Measurements from ENCODE around the gene PCDHGA1.

The PCDHGA1 gene

DNA sequence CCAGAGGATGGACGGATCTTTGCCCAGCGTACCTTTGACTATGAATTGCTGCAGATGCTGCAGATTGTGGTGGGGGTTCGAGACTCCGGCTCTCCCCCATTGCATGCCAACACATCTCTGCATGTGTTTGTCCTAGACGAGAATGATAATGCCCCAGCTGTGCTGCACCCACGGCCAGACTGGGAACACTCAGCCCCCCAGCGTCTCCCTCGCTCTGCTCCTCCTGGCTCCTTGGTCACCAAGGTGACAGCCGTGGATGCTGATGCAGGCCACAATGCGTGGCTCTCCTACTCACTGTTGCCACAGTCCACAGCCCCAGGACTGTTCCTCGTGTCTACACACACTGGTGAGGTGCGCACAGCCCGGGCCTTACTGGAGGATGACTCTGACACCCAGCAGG lies 160.5 kb downstream of the PCDHGA1 start:
- no peak for DNase-seq (ENCODE audit: low read depth, low spot score)

DNA sequence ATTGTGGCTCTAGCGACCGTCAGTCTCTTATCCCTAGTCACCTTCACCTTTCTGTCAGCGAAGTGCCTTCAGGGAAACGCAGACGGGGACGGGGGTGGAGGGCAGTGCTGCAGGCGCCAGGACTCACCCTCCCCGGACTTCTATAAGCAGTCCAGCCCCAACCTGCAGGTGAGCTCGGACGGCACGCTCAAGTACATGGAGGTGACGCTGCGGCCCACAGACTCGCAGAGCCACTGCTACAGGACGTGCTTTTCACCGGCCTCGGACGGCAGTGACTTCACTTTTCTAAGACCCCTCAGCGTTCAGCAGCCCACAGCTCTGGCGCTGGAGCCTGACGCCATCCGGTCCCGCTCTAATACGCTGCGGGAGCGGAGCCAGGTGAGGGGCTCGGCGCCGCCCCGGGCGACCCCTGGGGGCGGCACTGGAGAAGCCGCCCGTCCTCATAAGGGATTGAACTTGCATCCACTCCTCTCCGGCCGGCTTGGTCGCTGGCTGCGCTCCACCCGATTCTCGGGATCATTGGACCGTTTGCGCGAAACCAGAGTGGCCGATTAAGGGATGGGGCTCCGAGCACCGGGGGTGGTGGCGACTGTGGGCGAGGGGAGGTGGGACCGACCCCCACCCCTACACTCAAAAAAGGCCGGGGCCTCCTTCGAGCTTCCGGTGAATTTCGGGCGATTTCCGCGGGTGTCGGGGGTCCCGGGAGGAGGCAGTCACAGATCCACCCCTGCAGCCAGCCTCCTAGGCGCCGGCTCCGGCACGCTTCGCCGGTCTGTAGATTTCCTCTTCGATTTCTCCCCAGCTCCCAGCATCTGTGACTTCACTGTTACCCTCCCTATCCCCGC lies 161.2 kb downstream of the PCDHGA1 start:
- DNase-seq (ENCODE audit: low read depth, low spot score): no peak

DNA sequence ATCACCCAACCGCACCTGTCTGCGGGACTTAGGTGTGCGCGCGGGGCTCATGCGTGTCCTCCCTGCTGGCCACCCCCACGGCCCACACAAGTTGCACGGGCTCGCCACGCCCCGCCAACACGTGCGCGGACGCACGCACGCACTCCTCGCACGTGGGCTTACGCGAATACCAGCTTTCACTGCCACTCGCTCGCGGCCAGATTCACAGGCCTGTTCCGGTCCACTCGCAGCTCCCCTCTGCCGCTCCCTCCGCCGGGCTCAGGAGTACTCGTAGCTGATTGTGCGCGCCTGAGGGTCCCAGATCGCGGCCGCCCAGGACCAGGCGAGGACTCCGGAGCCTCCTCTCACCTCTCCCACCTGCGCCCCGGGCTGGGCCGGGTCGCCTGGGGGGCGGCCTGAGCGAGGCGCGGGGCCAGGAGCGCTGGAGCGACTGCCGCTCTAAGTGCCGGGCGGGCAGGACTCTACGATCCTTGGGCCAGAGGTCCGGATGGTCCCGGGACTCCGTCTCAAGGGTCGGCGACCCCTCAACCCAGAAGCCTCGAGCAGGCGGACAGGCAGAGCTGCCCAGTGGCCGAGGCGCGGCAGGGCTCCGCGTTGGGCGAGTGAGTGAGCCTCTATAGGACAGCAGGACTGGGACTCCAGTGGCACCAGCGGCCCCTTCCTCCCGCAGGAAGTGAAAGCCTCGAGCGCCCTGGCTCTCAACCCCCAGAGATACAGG lies 162.0 kb downstream of the PCDHGA1 start:
- no peak for DNase-seq (ENCODE audit: low read depth, low spot score)

DNA sequence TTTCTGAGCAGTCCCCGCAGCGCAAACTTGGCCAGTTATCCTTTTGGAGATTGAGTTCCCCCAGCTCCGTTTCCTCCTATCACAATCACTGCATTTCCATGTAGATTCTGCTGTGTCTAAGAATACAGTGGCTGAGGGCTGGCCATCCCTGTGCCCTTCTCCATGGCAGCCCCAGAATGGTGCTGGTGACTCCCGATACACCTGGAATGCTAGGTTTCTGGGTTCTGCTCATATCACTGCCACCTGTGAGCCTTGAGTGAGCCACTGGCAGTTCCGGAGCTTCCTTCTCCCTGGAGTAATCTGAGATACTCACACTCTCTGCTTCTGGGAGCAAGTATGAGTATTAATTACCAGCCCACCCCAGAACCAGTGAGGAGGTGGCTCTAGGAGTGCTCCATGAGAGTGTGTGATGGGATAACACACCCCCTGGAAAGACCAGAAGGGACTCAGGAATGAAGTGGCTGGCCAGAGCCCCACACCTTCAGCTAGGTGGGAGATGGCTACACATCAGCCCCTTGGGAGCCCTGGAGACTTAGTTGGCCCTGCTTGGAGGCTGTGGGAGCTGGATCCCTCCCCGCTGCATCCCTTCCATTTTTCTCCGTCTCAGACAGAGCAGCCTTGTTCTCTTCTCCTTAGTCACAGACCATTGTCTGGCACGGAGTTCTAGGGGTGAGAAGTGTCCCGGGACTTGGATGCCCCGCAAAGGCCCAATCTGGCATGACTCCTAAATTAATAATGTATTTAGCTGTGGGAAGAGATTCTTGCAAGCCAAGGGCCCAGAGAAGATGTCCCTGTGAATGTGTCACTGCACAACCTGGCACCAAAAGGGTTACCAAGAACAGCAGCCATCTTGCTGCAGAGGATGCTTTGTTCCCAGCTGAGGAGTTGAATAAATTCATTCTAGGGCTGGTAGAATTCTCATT lies 163.4 kb downstream of the PCDHGA1 start:
- DNase-seq (ENCODE audit: low read depth, low spot score): no peak

DNA sequence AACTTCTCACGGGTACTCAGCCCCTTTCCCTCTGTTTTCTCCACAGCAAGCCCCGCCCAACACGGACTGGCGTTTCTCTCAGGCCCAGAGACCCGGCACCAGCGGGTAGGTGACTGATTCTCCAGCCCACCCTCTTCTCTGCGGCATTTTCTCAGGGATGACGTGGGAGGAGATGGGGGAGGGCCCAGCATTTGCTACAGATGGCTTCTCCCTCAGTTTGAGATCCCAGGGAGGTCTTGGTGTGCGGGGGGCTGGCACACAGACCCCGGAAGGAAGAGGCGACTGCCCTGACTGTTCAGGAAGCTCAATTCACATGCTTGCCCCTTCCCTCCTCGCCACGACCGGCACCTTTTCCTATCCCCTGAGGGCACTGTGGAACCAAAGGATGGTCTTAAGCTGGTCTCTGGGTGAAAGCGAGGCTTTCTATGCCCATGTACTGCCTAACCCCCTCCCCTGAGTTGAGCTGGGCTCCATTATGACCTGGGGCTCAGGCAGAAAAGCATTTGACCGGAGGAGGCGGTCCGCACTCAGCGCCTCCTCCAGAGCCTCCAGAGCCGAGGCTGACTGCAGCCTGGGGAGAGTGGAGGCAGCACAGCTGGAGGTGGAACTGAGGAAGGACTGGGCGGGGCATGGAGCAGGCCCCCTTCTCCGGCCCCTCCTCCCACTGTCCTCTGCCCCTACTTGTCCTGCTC lies 164.6 kb downstream of the PCDHGA1 start:
- no peak for DNase-seq (ENCODE audit: low read depth, low spot score)

DNA sequence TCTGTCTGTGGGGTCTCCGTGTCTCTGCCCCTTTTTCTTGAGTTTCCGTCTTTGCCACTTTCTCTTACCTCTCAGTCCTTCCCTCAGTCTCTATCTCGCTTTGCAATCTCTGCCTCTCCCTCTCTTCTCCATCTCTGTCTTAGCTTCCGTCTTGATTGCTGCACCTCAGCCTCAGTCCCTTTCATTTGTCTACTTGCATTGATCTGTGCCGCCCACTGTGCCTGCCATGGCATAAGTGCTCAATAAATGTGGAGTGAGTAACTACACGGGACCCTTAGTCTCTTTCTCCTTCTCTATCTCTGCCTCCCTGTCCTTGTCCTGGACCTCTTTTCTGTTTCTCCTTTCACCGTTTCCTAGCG lies 165.1 kb downstream of the PCDHGA1 start:
- no peak for DNase-seq (ENCODE audit: low read depth, low spot score)

DNA sequence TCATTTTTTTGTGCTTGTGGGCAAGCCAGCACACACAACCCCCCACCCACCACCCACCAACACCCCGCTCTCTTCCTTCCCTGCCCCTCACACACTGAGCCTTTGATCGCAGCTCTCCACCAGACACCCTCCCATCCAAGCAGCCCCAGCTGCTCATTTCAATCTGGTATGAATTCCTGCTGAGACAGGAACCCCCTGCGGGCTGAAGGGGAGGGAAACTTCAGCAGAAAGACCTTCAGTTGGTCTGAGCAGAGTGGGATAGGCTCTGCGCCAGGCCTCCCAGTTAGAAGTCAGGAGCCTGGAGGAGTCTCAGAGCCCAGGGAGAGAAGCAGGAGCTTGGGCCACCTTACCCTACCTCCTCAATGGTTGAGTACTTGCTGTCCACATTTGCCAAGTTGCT lies 165.7 kb downstream of the PCDHGA1 start:
- DNase-seq (ENCODE audit: low read depth, low spot score): no peak

DNA sequence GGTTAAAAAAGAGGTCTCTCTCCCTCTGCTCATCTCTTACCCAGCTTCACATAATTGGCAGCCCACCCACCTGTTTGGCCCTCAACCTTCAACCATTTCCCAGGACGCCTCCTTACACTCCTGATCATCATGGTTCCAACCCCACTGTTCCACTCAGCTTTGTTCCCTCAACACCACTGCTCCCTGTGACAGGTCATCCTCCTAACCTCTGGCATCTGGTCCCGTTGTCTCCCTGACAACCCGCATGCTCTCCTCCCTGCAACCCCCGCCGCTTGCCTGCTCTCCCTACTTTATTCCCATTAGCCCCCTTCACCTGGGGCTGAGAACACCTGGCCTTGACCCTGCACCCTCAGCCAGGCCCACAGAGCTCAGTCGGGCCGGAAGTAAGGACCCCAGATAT lies 171.4 kb downstream of the PCDHGA1 start:
- no peak for DNase-seq (ENCODE audit: low read depth, low spot score)

DNA sequence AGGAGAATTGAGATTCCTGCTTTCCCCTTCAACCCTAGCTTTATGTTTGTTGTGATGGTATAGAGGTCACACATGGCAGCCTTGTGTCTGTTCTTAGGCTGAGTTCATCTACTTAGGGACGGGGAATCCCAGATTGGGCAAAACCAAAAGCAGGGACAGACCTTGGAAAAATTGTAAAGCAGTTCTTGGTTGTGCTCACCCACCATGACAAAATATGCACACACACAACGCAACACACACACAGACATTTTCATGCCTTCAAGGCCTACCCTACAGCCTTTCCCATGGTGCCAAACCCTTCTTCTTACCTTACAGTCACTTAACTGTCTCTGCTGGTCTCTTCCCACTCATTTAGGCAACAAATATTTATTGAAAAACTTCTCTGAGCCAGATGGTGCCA lies 173.4 kb downstream of the PCDHGA1 start:
- DNase-seq (ENCODE audit: low read depth, low spot score): no peak

DNA sequence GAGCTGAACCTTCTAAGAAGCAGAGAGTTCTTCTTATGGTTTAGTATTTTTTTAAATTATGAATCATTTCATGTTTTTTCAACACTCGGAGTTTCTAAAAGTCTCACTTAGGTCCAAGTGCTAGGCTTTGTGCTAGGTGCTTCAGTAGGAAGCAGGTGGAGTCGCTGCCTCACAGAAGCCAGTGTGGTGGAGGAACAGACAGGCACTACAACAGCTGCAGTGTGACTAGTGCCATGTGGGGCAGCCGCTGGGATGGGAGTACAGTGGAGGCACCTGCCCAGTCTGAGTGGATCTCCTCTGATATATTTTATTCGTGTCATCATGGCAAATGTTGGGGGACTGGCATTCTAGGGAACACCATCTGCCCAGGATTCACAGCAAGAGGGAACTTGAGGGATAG lies 173.9 kb downstream of the PCDHGA1 start:
- no peak for DNase-seq (ENCODE audit: low read depth, low spot score)

DNA sequence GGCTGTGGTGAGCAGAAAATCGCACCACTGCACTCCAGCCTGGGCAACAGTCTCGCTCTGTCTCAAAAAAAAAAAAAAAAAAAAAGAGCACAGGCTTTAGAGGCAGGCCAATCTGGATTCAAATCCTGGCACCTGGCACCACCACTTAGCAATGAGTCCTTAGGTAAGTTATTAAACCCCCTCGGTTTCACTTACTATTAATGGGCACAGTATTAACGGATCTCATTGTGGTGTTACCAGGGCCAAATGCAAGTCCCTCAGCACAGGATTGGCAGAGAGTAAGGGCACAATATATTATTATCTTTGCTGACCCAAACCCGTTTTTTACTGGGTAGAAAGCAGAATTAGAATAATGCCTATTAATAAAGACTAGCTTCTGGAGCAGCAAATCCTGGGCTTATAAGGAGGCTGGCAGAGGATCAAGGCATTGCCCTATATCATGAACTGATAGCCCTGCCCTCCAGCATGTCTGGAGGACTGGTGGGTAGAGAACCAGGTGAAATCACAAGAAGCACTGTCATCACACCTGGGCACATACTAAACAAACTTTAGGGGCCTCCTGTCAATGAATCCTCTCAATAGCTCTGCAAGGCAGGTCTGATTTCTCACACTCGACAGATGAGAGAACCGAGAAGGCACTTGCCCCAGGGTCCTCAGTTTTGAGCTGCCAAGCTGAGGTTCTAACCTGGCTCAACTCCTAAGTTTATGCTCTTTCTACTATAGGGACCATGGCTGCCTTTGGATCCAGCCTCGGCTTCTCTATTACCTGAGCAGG lies 176.3 kb downstream of the PCDHGA1 start:
- DNase-seq (ENCODE audit: low read depth, low spot score): no peak

DNA sequence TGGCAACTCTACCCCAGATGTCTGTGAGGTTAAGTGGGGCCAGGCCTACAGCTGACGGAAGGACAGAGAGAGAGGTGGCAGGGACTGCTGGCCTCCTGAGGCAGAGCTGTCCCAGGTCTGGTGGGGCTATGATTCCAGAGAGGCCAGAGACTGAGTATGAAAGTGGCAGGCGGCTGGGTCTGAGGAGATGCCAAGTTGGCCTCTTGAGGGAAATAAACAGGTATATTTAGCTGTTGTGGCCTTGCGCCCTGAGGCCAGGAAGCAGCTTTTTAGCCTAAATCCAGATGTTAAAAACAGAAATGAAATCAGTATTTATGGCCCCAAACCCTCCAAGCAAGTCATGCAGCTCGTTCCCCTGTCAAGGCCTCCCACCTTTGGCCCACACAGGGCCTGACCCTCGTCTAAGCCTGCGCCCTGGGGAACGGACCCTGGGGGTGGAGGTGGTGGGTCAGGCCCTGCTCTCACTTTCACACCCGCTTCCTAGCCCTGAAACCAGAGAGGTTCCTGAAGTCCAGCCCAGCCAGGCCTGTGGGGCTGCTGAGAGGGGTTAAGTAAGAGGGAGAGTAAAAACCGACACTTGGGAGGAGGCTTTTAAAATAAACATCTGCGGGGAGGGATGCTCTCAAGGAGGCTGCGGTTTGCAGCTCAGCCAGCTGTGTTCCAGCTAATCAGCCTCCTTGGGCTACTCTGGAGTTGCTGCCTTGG lies 177.2 kb downstream of the PCDHGA1 start:
- DNase-seq (ENCODE audit: low read depth, low spot score): no peak

DNA sequence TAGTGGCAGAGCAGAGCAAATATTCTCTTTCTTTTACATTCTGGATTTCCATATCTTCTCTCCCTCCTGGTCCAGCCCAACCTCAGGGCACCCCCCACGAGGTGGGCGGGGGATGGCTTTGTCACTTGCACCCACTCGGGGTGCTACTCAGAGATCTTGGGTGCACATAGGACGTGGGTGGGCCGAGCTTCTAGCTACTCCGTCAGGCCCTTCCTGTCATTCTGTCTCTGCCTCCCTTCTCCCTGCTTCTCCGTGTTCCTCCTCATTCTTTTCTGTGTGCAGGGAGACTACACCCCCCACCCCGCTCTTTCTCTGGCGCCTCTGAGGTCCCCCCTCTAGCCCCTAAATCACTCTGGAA lies 178.1 kb downstream of the PCDHGA1 start:
- DNase-seq (ENCODE audit: low read depth, low spot score): no peak

DNA sequence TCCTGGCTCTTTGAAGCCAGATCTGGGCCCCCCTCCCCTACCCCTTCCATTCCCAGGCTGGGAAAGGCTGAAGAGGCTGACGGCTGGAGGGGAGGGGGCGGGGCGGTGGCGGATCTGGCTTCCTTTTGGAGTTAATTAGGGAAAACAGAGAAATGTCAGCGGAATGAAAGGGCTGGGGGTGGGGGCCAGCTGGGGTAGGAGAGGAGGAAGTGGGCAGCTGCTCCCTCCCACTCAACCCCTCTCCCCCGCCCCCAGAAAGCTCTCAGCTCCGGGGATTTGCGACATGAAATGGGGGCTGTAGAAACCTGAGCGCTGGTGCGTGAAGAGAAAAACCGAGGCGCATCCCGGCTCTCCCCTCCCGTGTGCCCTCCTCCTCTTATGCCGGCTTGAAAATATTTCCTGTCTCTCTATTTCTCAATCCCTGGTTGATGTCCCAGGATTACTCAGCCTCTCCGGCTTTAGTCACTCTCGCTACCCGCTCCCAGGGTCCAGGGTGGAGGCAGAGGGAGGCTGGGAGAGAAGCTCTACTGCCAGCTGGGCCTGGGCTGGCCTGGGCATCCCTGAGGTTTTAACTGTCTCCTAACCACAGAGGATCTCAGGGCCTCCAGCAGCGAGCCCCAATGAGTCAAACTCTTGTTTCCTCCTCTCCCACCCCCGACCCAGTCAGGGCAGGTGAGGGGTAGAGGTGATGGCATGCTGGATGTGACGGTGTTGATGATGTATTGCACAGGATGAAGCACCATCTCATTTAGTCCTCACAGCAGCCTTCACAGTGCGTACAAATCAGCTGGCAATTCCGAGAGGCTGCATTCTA lies 178.7 kb downstream of the PCDHGA1 start:
- DNase-seq (ENCODE audit: low read depth, low spot score): no peak

DNA sequence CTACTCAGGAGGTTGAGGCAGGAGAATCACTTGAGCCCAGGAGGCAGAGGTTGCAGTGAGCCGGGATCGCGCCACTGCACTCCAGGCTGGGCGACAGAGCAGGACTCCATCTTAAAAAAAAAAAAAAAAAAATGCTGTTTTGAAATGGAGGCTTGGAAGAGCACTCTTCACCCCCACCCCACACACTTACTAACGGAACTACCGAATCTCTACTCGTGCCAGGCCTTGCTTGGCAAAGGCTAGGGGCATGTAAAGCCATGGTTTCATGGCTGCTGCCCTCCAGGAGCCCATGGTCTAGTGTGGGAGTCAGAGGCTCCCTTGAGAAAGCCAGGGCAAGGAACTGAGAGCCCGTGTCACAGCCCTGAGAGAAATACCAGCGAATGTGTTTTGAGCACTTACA lies 179.8 kb downstream of the PCDHGA1 start:
- DNase-seq (ENCODE audit: low read depth, low spot score): no peak

DNA sequence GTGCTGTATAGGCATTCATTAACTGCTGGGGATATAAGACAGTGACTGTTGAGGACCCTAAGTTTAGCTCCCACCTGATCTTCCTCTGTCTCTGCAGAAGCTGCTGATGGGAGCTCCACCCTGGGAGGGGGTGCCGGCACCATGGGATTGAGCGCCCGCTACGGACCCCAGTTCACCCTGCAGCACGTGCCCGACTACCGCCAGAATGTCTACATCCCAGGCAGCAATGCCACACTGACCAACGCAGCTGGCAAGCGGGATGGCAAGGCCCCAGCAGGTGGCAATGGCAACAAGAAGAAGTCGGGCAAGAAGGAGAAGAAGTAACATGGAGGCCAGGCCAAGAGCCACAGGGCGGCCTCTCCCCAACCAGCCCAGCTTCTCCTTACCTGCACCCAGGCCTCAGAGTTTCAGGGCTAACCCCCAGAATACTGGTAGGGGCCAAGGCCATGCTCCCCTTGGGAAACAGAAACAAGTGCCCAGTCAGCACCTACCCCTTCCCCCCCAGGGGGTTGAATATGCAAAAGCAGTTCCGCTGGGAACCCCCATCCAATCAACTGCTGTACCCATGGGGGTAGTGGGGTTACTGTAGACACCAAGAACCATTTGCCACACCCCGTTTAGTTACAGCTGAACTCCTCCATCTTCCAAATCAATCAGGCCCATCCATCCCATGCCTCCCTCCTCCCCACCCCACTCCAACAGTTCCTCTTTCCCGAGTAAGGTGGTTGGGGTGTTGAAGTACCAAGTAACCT lies 180.7 kb downstream of the PCDHGA1 start:
- no peak for DNase-seq (ENCODE audit: low read depth, low spot score)

DNA sequence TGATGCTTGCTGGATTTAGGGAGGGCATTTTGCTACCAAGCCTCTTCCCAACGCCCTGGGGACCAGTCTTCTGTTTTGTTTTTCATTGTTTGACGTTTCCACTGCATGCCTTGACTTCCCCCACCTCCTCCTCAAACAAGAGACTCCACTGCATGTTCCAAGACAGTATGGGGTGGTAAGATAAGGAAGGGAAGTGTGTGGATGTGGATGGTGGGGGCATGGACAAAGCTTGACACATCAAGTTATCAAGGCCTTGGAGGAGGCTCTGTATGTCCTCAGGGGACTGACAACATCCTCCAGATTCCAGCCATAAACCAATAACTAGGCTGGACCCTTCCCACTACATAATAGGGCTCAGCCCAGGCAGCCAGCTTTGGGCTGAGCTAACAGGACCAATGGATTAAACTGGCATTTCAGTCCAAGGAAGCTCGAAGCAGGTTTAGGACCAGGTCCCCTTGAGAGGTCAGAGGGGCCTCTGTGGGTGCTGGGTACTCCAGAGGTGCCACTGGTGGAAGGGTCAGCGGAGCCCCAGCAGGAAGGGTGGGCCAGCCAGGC lies 181.5 kb downstream of the PCDHGA1 start:
- no peak for DNase-seq (ENCODE audit: low read depth, low spot score)

DNA sequence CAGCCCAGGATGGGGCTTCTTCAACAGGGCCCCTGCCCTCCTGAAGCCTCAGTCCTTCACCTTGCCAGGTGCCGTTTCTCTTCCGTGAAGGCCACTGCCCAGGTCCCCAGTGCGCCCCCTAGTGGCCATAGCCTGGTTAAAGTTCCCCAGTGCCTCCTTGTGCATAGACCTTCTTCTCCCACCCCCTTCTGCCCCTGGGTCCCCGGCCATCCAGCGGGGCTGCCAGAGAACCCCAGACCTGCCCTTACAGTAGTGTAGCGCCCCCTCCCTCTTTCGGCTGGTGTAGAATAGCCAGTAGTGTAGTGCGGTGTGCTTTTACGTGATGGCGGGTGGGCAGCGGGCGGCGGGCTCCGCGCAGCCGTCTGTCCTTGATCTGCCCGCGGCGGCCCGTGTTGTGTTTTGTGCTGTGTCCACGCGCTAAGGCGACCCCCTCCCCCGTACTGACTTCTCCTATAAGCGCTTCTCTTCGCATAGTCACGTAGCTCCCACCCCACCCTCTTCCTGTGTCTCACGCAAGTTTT lies 182.1 kb downstream of the PCDHGA1 start:
- peak; percentile 75 for DNase-seq (ENCODE audit: low read depth, low spot score)
